ENCODE data around the gene LBR.

Gene LBR

DNA sequence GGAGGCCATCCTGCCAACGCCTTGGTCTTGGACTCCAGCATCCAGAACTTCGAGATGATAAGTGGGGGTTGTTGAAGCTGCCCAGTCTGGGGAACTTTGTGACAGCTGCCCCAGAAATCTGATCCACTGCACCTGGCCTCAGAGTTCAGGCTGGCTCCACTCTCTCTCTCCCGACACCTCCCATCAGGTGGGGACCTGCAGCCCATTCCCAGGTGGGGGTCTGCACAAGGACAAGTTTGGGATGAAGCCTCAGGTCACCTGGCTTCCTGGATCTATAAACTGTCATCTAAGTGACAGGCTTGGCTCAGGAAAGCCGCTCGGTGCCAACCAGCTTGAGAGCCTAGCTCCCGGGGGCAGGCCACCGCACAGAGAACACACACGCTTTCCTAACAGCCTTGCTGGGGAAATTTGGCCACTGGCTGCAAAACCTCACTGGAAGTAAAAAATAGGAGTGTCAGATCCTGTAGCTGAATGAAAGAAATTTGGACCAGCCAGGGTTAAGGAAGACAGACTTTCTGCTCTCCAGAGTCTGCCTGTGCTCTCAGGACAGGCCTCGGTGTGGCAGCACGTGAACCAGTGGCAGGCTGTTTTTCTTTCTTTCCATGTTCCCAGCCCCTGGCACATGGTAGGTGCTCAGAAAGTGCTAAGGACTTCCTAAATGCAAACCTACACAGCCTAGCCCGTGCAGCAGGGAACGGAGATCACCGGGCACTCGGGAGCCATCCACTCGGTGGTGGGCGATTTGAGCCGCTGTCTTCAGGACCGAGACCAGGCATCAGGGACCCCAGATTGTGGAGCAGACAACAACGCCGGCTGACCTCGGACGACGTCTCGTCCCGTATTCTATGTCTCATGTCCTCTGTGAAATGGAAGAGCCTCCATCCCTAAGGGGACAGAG is 42.6 kb upstream of the LBR start:
- no peak overlapping the region for H3K4me3 ChIP-seq (ENCODE audit: low read length)
- peaks cover 27% of the 10 kb centered on the region for H3K4me1 ChIP-seq (ENCODE audit: control insufficient read depth, insufficient read depth, low read length)
- H3K27ac ChIP-seq (ENCODE audit: low read depth, low read length), result peak overlapping the region; percentile 34
- no peaks in the 10 kb centered on the region for H3K27me3 ChIP-seq (ENCODE audit: control insufficient read depth, insufficient read depth, low read length)
- no peak overlapping the region for H3K9ac ChIP-seq (ENCODE audit: low read length)
- H3K36me3 ChIP-seq (ENCODE audit: control insufficient read depth, insufficient read depth, low read length), result no peaks in the 10 kb centered on the region

DNA sequence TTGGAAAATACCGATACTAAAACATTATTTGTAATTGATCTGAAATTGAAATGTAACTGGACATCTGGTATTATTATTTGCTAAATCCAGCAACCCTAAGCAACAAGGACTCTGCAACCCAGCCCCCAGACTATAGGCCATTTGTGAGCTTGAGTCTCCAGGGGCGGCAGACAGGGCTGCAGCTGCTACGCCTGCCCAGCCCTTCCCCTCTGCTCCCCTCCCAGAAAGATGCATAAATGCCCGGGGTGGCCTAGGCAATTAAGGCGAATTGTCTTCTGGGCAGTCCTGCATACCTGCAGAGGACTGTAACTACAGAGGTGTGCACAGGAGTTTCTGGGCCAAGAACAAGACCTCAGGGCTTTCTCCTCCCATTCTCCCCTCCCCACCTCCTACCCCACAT is 41.2 kb upstream of the LBR start:
- H3K9ac ChIP-seq (ENCODE audit: low read length), result no peak overlapping the region
- no peak overlapping the region for H3K27ac ChIP-seq (ENCODE audit: low read depth, low read length)
- no peak overlapping the region for H3K4me3 ChIP-seq (ENCODE audit: low read length)
- no peaks in the 10 kb centered on the region for H3K27me3 ChIP-seq (ENCODE audit: control insufficient read depth, insufficient read depth, low read length)
- H3K36me3 ChIP-seq (ENCODE audit: control insufficient read depth, insufficient read depth, low read length), result no peaks in the 10 kb centered on the region
- H3K4me1 ChIP-seq (ENCODE audit: control insufficient read depth, insufficient read depth, low read length), result peaks cover 27% of the 10 kb centered on the region

DNA sequence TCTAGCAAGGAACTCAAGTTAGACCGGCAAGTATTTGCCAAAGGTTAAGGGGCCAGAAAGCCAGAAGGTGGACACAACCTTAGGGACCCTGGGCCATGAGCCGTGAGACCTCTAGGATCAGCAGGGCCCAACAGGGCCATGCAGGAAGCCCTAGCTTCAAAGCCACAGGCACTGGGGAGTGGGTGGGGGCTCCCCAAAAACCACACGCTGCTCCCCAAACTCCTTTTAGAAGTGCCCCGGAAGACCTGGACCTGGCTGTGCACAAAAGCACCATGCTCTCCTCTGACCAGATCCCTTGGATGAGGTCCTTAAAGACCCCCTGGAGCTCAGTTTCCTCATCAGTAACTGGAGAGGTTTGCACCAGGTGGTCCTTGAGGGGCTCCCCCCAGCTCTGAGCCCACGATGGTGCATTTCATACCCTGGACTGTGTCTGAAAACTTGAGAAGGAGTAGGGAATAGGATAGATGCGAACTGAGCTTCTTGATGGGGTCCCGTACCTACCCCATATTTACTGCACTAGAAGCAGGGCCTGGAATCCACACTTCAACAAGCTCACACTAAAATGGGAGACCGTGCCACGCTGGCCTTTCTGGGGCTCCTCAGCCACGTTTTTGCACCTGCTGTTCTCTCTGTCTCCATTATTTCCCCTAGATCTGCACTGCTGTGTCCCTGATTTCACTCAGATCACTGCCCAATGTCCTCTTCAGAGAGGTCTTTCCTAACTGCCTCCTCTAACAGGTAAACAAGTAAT is 40.6 kb upstream of the LBR start:
- Histone ChIP-seq H3K9ac (ENCODE audit: low read length) (no peak overlapping the region), H3K27me3 (ENCODE audit: control insufficient read depth, insufficient read depth, low read length) (no peaks in the 10 kb centered on the region), H3K4me1 (ENCODE audit: control insufficient read depth, insufficient read depth, low read length) (peaks cover 27% of the 10 kb centered on the region), H3K4me3 (ENCODE audit: low read length) (peak overlapping the region; percentile 63), H3K36me3 (ENCODE audit: control insufficient read depth, insufficient read depth, low read length) (no peaks in the 10 kb centered on the region), H3K27ac (ENCODE audit: low read depth, low read length) (peak overlapping the region; percentile 89)

DNA sequence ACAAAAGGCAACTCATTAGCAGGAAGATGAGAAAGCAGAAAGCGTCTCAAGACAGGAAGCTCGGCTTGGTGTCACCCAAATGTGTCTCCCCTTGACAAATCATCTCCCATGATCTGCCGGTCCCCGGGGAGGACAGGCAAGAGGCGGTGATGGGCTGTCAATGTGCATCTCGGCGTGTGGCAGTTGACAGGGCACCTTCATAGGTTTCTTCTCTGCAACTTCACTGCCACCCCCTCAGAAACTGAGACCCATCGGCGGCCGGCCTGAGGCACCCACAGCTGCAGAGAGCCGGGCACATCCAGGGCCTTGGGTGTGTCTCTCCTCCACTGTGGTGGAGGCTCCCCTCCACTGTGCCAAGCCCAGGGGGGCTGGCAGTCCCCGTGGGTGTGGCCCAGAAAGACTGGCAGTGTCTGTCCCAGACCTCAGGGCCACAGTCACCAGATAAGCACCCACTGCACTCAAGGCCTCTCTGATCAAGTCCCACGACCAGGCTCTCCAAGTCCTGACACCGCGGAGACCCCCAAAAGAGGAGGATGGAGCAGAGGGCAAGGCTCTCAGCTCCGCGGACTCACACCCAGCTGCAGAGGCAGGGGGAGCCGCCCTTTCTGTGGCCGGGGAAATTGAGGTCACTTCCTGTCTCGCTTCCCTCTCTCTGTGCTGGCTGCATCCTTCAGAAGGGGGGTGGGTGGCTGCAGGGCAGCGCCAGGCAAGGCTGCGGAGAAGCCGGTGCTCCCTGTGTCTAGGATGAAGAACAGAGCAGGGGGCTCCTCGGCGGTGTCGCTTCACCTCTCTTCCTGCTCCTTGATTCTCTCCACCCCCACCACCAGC is 39.6 kb upstream of the LBR start:
- peak overlapping the region; percentile 66 for H3K9ac ChIP-seq (ENCODE audit: low read length)

DNA sequence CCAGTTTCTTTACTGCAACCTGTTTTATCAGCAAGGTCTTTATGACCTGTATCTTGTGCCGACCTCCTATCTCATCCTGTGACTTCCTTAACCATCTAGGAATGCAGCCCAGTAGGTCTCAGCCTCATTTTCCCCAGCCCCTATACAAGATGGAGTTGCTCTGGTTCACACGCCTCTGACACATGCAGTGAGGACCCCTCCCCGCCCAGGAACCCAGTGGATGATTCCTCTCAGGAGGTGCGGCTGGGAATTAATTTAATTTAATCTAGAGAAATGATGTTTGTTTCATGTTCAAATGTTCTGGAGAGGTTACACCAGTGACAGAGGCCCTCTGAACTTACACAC is 39.0 kb upstream of the LBR start:
- Histone ChIP-seq H3K9ac (ENCODE audit: low read length) (no peak overlapping the region), H3K4me1 (ENCODE audit: control insufficient read depth, insufficient read depth, low read length) (peaks cover 43% of the 10 kb centered on the region), H3K27ac (ENCODE audit: low read depth, low read length) (peak overlapping the region; percentile 89), H3K4me3 (ENCODE audit: low read length) (no peak overlapping the region), H3K36me3 (ENCODE audit: control insufficient read depth, insufficient read depth, low read length) (no peaks in the 10 kb centered on the region), H3K27me3 (ENCODE audit: control insufficient read depth, insufficient read depth, low read length) (no peaks in the 10 kb centered on the region)

More for the DNA sequence above, 39.6 kb upstream of the LBR start:
- H3K27me3 ChIP-seq (ENCODE audit: control insufficient read depth, insufficient read depth, low read length), result no peaks in the 10 kb centered on the region
- peaks cover 37% of the 10 kb centered on the region for H3K4me1 ChIP-seq (ENCODE audit: control insufficient read depth, insufficient read depth, low read length)
- peak overlapping the region; percentile 63 for H3K4me3 ChIP-seq (ENCODE audit: low read length)
- no peaks in the 10 kb centered on the region for H3K36me3 ChIP-seq (ENCODE audit: control insufficient read depth, insufficient read depth, low read length)
- H3K27ac ChIP-seq (ENCODE audit: low read depth, low read length), result peak overlapping the region; percentile 89

DNA sequence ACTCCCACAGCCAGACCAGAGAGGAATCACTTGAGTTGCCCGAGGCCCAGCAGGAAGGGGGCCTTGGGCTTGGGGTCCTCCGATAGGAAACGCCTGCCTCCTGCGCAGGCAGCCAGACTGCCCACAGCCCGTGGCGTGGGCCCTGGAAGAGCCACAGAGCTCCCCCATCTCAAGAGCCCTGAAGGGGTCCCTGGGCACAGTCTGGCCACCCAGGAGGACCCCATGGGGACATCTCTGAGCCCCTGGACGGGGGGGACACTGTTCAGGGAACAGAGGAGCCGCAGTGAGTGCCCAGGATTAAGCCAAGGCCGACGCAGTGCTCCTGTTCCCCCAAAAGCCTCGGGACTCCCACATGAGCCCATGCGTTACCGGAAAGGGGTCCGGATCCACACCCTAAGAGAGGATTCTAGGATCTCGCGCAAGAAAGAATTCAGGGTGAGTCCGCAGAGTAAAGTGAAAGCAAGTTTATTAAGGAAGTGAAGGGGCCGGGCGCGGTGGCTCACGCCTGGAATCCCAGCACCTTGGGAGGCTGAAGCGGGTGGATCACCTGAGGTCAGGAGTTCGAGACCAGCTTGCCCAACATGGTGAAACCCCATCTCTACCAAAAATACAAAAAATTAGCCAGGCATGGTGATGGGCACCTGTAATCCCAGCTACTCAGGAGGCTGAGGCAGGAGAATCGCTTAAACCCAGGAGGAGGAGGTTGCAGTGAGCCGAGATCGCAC is 38.1 kb upstream of the LBR start:
- H3K36me3 ChIP-seq (ENCODE audit: control insufficient read depth, insufficient read depth, low read length), result no peaks in the 10 kb centered on the region
- H3K27ac ChIP-seq (ENCODE audit: low read depth, low read length), result peak overlapping the region; percentile 91
- H3K4me1 ChIP-seq (ENCODE audit: control insufficient read depth, insufficient read depth, low read length), result peaks cover 52% of the 10 kb centered on the region
- no peak overlapping the region for H3K9ac ChIP-seq (ENCODE audit: low read length)
- no peak overlapping the region for H3K4me3 ChIP-seq (ENCODE audit: low read length)
- no peaks in the 10 kb centered on the region for H3K27me3 ChIP-seq (ENCODE audit: control insufficient read depth, insufficient read depth, low read length)

DNA sequence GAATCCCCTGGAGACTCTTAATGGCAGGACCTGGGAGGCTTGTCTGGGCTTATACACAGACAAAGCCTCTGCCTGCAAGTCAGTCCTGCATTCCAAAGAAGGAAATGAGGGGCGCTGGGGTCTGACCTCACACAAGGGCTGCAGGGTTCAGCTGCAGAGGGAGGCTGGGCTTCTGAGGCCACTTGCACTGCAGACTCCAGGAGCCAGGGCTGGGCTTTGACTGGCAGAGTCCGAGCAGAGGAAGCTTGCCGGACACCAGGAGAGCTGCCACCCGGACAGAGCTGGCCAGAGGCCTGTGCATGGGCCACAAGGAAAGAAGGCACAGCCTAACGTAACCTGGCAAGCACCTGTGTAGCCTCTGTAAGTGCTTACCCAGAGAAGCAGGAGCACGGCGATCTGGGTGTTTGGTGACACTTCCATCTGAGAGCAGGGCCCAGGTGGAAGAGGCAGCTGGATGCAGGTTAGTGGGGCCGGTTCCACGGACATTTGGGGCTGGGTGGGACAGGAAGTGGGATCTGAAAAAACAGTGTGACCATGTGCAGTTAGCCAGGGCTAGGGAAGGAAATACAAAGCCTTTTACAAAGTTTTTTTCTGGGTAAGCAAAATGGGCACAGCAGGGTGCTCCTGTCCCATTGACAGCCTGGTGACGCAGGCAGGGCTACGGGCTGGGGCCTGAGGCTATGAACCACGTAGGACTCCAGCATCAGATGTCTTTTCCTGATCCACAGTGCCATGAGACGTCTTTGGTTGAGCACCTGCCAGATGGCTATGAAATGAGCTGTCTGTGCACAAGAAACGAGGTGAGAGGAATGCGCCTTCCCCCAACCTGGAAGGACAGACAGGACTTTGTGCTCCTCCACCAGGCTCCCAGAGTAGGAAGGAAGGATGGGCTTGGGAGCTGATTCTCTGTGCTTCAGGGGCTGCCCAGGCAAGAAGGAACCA is 37.3 kb upstream of the LBR start:
- peaks cover 53% of the 10 kb centered on the region for H3K4me1 ChIP-seq (ENCODE audit: control insufficient read depth, insufficient read depth, low read length)
- H3K36me3 ChIP-seq (ENCODE audit: control insufficient read depth, insufficient read depth, low read length), result no peaks in the 10 kb centered on the region
- no peak overlapping the region for H3K4me3 ChIP-seq (ENCODE audit: low read length)
- peak overlapping the region; percentile 91 for H3K27ac ChIP-seq (ENCODE audit: low read depth, low read length)
- H3K27me3 ChIP-seq (ENCODE audit: control insufficient read depth, insufficient read depth, low read length), result no peaks in the 10 kb centered on the region
- peak overlapping the region; percentile 11 for H3K9ac ChIP-seq (ENCODE audit: low read length)

DNA sequence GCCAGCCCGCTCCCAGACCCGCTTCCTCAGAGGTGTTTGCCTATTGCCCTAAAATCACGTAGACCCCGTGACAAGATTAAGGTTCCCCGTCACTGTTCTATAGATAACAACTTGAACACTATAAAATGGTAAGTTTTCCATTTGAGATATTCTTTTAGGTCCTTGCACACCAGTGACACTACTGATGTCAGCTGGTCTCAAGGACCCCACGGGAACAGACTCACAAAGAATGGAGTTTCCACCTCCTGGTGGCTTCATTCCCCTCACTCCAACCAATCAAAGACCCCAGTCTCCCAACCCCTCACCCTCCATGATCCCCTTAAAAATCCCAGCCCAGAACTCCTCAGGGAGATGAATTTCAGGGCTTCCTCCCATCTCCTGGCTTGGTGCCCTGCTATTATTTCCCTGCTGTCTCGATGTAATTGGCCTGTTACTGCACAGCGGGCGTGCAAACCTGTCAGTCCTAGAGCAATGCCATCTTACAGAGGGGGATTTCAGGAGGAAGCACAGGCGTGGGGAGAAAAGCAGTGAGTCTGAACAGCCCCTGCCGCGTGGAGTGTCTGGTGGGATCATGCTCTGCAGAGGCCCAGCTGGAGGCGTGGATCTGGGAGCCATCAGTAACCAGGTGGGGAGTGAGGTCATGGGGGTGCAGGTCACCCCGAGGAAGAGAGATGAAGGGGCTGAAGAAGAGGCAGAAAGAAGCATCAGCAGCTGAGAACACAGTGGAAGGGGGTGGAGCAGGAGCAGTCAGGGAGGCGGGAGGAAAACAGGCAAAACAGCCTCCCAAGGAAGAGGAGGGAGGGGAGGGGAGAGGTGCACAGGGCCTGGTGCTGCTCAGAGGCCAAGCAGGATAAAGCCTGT is 35.1 kb upstream of the LBR start:
- H3K27ac ChIP-seq (ENCODE audit: low read depth, low read length), result peak overlapping the region; percentile 91
- no peak overlapping the region for H3K4me3 ChIP-seq (ENCODE audit: low read length)
- H3K9ac ChIP-seq (ENCODE audit: low read length), result no peak overlapping the region
- H3K4me1 ChIP-seq (ENCODE audit: control insufficient read depth, insufficient read depth, low read length), result peaks cover 60% of the 10 kb centered on the region
- no peaks in the 10 kb centered on the region for H3K27me3 ChIP-seq (ENCODE audit: control insufficient read depth, insufficient read depth, low read length)
- no peaks in the 10 kb centered on the region for H3K36me3 ChIP-seq (ENCODE audit: control insufficient read depth, insufficient read depth, low read length)

DNA sequence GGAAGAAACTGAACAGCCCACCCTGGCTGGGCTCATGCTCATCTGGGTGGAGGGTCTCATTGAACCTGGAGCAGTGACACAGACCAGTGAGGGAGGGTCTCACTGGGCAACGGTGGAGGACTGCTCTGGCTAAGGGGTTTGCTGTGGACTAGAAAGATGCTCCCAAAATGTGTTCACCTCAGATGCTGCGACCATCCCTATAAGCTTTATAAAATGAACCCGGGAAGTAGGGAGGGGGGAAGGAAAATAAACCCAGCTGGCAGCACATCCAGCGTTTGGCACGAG is 34.5 kb upstream of the LBR start:
- peak overlapping the region; percentile 91 for H3K27ac ChIP-seq (ENCODE audit: low read depth, low read length)
- peaks cover 56% of the 10 kb centered on the region for H3K4me1 ChIP-seq (ENCODE audit: control insufficient read depth, insufficient read depth, low read length)
- H3K9ac ChIP-seq (ENCODE audit: low read length), result no peak overlapping the region
- no peaks in the 10 kb centered on the region for H3K27me3 ChIP-seq (ENCODE audit: control insufficient read depth, insufficient read depth, low read length)
- no peaks in the 10 kb centered on the region for H3K36me3 ChIP-seq (ENCODE audit: control insufficient read depth, insufficient read depth, low read length)
- H3K4me3 ChIP-seq (ENCODE audit: low read length), result no peak overlapping the region

DNA sequence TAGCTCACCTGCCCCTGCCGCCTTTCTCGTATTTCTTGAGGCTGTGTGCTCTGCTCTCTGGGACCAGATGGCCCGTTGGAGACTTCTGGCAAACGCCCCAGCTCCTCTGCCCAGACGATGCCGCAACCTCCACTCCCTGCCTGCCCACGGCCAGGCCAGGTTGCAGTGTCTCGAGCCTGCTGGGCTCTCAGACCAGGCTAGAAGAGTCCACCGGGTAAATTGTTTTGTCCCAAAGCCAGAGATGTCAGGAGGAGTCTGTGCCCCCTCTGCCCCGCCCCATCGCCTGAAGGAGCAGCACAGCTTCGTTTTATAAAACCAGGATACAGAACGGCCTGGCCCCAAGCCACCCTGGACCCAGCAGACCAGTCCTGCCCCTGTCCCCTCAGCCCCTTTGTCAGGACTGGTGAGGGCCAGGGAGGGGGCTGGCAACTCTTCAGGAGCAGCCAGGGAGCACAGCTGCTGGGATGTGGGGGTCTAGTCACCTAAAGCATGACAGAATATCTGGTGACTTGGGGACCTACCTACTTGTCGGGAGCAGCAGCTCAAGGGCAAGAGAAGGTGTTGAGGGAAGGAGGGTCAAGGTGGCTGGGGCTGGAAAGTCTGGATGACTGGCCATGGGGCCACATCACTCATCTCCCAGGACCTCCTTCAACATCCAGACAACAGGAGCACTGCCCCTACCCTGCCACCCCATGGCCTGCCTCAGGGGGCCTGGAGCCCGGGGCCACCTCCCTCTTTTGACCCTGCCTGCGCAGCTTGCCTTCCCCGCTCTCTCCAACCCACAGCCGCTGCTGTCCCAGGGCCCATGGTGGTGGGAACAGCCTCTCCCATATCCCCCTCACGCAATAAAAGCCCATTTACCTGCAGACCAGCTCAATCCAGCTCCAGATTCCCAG is 33.9 kb upstream of the LBR start:
- Histone ChIP-seq H3K4me1 (ENCODE audit: control insufficient read depth, insufficient read depth, low read length) (peaks cover 58% of the 10 kb centered on the region), H3K4me3 (ENCODE audit: low read length) (peak overlapping the region; percentile 13), H3K27me3 (ENCODE audit: control insufficient read depth, insufficient read depth, low read length) (no peaks in the 10 kb centered on the region), H3K36me3 (ENCODE audit: control insufficient read depth, insufficient read depth, low read length) (no peaks in the 10 kb centered on the region), H3K27ac (ENCODE audit: low read depth, low read length) (peak overlapping the region; percentile 91), H3K9ac (ENCODE audit: low read length) (peak overlapping the region; percentile 19)
